OCI-LY7 (cell line): Measurements from ENCODE around the gene ASPDH.

ENCODE experiments used
- CTCF ChIP-seq: fragments of 200-600 bp; sonication (generic); conservative IDR thresholded peaks from 2 replicates; pipeline ENCODE4 v1.5.1; 2014; ENCODE audit warnings: mild to moderate bottlenecking, antibody characterized with exemption, low read length, moderate library complexity, mixed read lengths
- EZH2phosphoT487 ChIP-seq: fragments of 200-600 bp; sonication (generic); IDR thresholded peaks from 2 replicates; pipeline ENCODE4 v1.6.1; 2018; ENCODE audit warnings: low read depth, borderline replicate concordance, mild to moderate bottlenecking, mixed run types, antibody characterized with exemption, low read length, moderate library complexity, mixed read lengths

DNA sequence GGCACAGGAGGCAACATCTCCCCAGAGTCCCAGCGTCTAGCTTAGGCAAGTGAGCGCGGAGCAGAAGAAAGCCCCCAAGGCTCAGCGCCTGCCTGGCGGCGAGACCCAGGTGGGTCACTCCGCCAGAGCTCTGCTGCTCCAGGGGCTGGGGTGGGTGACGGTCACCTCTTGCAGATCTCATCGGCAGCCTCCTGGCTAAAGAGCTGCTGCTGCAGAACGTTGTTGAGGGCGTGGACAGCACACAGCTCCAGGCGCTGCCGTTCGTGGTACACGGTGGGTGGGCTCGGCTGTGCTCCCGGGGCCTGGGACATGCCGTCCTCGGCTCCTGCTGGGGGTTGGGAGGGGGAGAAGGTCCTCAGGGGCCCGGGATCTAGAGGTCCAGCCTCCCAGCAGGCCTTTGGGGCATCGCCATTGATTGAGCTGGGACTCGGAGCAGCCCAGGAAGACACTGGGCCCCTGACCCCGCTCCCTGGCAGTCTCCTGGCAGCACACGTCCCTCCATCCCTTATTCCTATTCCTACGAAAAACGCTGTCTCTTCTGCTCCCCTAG lies 3.5 kb downstream of the ASPDH start:
- no peak for TF ChIP-seq CTCF
- TF ChIP-seq EZH2phosphoT487, result no peak
